Epithelial cell of esophagus (primary cell): ENCODE data around the gene FHL2.

ENCODE experiments used
- DNase-seq: peaks from one replicate; pipeline ENCODE4 v3.0.0; 2010; ENCODE audit warnings: low read depth
- H3K4me3 ChIP-seq: 2 replicates; pipeline ENCODE4 v1.5.1; 2011; ENCODE audit warnings: mild to moderate bottlenecking, low read length, control low read depth
- TF ChIP-seq, protein P1 (sequence below): IDR thresholded peaks from 2 replicates; pipeline ENCODE4 v1.5.1; 2011; ENCODE audit warnings: low read depth, mild to moderate bottlenecking, low read length, control low read depth, inconsistent platforms; ENCODE audit not compliant: insufficient read depth; ENCODE audit errors: missing control alignments

The FHL2 gene

DNA sequence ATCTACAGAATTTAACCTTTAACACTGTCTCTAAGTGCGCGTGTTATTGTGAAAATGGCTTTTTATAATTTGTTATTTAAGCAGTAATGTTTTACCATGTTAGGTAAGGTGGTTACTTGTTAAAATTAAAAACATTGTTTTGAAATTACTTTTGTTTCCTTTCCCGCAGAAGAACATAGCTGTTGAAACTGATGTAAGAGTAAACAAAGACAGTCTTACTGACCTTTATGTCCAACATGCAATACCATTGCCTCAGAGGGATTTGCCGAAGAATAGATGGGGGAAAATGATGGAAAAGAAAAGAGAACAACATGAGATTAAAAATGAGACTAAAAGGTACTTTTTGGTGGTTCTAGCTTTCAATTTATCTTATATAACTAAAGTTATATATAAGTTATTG lies 59.4 kb downstream of the FHL2 start:
- no peak overlapping the region for H3K4me3 ChIP-seq
- TF ChIP-seq, protein P1, sequence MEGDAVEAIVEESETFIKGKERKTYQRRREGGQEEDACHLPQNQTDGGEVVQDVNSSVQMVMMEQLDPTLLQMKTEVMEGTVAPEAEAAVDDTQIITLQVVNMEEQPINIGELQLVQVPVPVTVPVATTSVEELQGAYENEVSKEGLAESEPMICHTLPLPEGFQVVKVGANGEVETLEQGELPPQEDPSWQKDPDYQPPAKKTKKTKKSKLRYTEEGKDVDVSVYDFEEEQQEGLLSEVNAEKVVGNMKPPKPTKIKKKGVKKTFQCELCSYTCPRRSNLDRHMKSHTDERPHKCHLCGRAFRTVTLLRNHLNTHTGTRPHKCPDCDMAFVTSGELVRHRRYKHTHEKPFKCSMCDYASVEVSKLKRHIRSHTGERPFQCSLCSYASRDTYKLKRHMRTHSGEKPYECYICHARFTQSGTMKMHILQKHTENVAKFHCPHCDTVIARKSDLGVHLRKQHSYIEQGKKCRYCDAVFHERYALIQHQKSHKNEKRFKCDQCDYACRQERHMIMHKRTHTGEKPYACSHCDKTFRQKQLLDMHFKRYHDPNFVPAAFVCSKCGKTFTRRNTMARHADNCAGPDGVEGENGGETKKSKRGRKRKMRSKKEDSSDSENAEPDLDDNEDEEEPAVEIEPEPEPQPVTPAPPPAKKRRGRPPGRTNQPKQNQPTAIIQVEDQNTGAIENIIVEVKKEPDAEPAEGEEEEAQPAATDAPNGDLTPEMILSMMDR: no peak
- no peak for DNase-seq

DNA sequence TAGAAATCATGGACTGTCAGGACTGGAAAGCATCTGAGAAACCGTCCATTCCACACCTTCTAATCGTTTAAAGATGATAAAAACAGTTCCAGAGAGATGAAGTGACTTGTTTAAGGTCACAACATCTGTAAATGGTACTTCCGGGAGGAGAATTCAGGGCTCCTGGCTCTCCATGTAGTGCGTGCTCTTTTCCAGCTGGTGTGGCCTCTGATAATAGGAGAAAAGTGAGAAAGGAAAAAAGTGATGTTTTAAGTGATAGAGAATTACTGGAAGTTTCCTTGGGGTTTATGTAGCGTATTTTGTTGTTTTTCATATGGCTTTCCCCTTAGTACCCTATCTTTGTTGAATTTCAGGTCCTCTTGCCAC lies 60.8 kb downstream of the FHL2 start:
- DNase-seq: no peak
- H3K4me3 ChIP-seq: peak overlapping the region; percentile 94
- TF ChIP-seq, protein P1: no peak

DNA sequence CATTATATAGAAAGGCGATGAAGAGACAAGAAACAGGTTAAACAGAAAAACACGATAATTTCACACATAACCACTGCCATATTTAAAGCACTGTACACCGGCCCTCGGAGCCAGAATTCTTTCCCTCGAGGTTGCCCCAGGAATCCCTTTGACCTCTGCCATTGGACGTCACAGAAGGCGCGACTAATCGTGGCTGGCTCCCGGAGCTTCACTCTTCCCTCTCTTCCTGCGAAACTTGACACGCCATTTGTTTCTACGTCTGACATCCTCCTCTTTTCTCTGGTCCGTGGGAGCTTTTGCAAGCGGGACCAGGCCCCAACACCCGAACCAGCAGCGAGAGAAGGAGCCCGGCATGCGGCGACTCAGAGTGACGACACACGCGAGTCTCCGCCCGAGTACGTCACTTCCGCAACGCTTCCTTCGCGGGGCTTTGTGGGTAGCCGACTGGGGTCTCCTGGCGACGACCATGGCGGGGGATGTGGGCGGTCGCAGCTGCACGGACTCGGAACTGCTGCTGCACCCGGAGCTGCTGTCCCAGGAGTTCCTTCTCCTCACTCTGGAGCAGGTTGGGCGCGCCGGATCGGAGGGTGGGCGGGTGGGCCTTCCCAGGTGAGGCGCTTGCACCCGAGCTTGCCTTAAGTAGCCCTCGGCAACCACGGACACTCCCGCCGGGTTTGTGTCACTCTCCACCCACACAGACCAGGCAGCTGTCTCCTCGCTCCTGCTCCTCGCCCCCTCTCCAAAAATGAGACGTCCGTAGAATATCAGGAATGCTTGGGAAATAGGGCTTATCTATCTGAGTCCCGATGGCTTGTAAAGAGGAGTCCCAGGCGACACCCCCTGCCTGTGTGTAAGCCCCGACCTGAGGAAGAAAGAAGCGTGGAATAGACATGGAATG lies 61.5 kb downstream of the FHL2 start, which contains the start of gene C2orf49:
Gene C2orf49 (plus strand): TSS at position 419 of the 898 bp plus-strand sequence. CDS start 48 bp downstream, at position 467.
- H3K4me3 ChIP-seq: peak within 1 kb of the TSS; percentile 94
- peak; percentile 80 for DNase-seq
- TF ChIP-seq, protein P1: no peak

DNA sequence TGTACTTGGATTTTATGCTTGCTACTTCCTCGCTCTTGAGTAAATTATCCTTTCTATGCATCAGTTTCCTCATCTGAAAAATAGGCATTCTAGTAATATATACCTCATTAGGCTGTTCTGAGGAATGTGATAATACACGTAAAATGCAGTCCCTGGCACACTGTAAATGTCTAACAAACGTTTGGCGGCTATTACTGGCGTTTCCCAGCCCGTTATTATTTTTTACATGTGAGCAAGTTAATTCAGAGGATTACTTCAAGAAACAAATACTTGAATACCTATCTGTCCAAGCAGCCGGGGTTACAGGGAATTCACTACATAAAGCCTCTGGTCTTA lies 62.1 kb downstream of the FHL2 start:
- peak overlapping the region; percentile 94 for H3K4me3 ChIP-seq
- DNase-seq: no peak
- TF ChIP-seq, protein P1: no peak

DNA sequence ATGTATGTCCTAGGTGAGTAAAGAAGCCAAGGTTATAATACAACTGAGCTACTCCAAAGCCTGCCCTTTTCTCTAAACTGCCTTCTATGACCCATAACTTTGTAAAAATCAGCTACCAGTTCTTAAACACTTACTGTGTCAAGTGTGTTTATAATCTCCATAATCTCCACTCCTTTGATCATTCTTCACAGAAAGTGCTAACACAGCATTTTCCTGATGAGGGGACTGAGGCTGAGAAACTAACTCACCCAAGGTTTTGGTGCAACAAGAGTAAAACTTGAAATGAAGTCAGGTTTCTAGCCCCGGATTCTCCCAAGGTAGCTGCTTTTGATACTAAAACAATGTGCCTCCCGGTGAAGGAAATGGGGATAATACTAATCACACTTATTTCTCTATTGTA lies 63.4 kb downstream of the FHL2 start:
- TF ChIP-seq, protein P1: no peak
- H3K4me3 ChIP-seq: no peak overlapping the region
- no peak for DNase-seq

DNA sequence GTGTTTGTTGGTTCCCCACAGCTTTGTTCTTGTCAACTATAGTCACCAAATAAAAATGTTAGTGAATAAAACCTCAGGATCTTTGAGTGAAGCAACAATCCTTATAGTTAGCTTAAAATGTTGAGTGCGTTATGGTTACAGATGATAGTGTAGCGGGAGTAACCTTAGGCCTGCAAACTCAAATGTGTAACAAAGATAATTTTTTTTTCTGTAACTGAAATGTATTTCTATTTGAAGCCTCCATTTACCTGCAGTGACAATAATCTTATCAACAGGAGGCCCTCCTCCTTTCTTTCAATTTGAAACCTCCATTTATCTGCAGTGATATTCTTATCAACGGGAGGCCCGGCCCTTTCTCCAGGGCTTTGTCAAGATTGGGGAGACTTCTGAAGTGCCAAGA lies 64.6 kb downstream of the FHL2 start:
- no peak overlapping the region for H3K4me3 ChIP-seq

More for the DNA sequence above, 64.6 kb downstream of the FHL2 start:
- TF ChIP-seq, protein P1: no peak
- no peak for DNase-seq
